GM12878 (cell line): ENCODE data around the gene WFIKKN1. TPM values are rescaled to one million over a fixed set of nuclear protein-coding genes. Genes with fewer than 3 reads are reported as not detected.

Experiments
- ATAC-seq: fragments of 200-7000 bp; cut with Tn5 transposase; 3 replicates; pipeline ENCODE4 v1.9.1; 2020; ENCODE audit warnings: mild to moderate bottlenecking, moderate library complexity
- BruUV-seq: library from RNA; stranded (reverse); fragments of 400-500 nt; replicated peaks from 2 replicates; lab custom pipeline; 2021; lab: Mats Ljungman, UMichigan
- CTCF ChIA-PET: fragments of 300-600 bp; sonication (Branson Sonifier 250); formaldehyde crosslinking; extraction: SDS; loops from one replicate; lab custom pipeline; 2021; ENCODE audit warnings: inconsistent platforms; lab: Yijun Ruan, JAX
- POLR2A ChIA-PET: fragments of 350-600 bp; formaldehyde crosslinking; extraction: SDS; loops from one replicate; lab custom pipeline; 2021; ENCODE audit warnings: inconsistent platforms; lab: Charles Lee
- RAD21 ChIA-PET: fragments of 300-600 bp; sonication (Branson Sonifier 250); formaldehyde crosslinking; loops from one replicate; lab custom pipeline; 2023; ENCODE audit warnings: antibody characterized with exemption; ENCODE audit not compliant: unreplicated experiment; lab: Charles Lee
- SMC1A ChIA-PET: fragments of 300-600 bp; sonication (Branson Sonifier 250); formaldehyde crosslinking; loops from one replicate; lab custom pipeline; 2023; ENCODE audit not compliant: unreplicated experiment, uncharacterized antibody; lab: Charles Lee
- DNase-seq: peaks from one replicate; pipeline ENCODE4 v3.0.0-alpha.2; 2011; ENCODE audit warnings: low read depth, low spot score
- FAIRE-seq: peaks from 3 replicates; lab custom pipeline; 2011; peaks lifted over from hg19 to GRCh38; lab: Jason Lieb, UNC
- H2AFZ ChIP-seq: 2 replicates; pipeline ENCODE4 v1.6.0; 2011; ENCODE audit warnings: low read depth, low read length, control low read depth; ENCODE audit not compliant: control insufficient read depth
- H3K27ac ChIP-seq: 2 replicates; pipeline ENCODE4 v1.5.1; 2011; ENCODE audit warnings: control low read depth; ENCODE audit not compliant: control insufficient read depth, insufficient read depth
- H3K27me3 ChIP-seq, 2 experiments: replicated peaks in 1 of 2; 2 replicates each; pipeline versions ENCODE4 v1.6.0 to v1.6.1; 2011; ENCODE audit warnings: low read length in 1 of 2; ENCODE audit not compliant: control insufficient read depth in 2 of 2, insufficient read depth in 2 of 2
- H3K36me3 ChIP-seq, 2 experiments: 2 replicates each; pipeline ENCODE4 v1.5.1; 2011; ENCODE audit warnings: low read length in 1 of 2; ENCODE audit not compliant: control insufficient read depth in 2 of 2, insufficient read depth in 2 of 2
- H3K4me1 ChIP-seq: 2 replicates; pipeline ENCODE4 v1.6.1; 2011; ENCODE audit warnings: mild to moderate bottlenecking, low read length, moderate library complexity, mixed read lengths; ENCODE audit not compliant: control insufficient read depth, insufficient read depth
- H3K4me2 ChIP-seq: 2 replicates; pipeline ENCODE4 v1.6.0; 2011; ENCODE audit warnings: control low read depth; ENCODE audit not compliant: control insufficient read depth, insufficient read depth
- H3K4me3 ChIP-seq: fragments of 200-600 bp; sonication (generic); 2 replicates; pipeline ENCODE4 v1.5.1; 2016
- H3K79me2 ChIP-seq: 2 replicates; pipeline ENCODE4 v1.6.0; 2011; ENCODE audit warnings: low read length; ENCODE audit not compliant: control insufficient read depth, insufficient read depth
- H3K9ac ChIP-seq: 2 replicates; pipeline ENCODE4 v1.8.0; 2011; ENCODE audit warnings: low read length, control low read depth, mixed read lengths; ENCODE audit not compliant: control insufficient read depth, insufficient read depth
- H3K9me3 ChIP-seq: replicated peaks from 3 replicates; pipeline ENCODE4 v1.5.1; 2011; ENCODE audit warnings: mild to moderate bottlenecking, low read length; ENCODE audit not compliant: control insufficient read depth, insufficient read depth
- H4K20me1 ChIP-seq: 2 replicates; pipeline ENCODE4 v1.6.0; 2011; ENCODE audit not compliant: control insufficient read depth, insufficient read depth
- CREB1 ChIP-seq: IDR thresholded peaks from 2 replicates; pipeline ENCODE4 v1.6.1; 2012; ENCODE audit warnings: low read depth, mild to moderate bottlenecking, inconsistent platforms
- FOS ChIP-seq: IDR thresholded peaks from 3 replicates; pipeline ENCODE4 v1.6.1; 2011; ENCODE audit warnings: borderline replicate concordance; ENCODE audit not compliant: insufficient read length; ENCODE audit errors: extremely low read depth
- HSF1 ChIP-seq: fragments of 150-350 bp; IDR thresholded peaks from 2 replicates; pipeline ENCODE4 v1.6.1; 2014; ENCODE audit warnings: mild to moderate bottlenecking, low read depth, low read length
- NBN ChIP-seq: fragments of 450-650 bp; IDR thresholded peaks from 2 replicates; pipeline ENCODE4 v1.6.1; 2016
- NR2C1 ChIP-seq: fragments of 450-650 bp; IDR thresholded peaks from 2 replicates; pipeline ENCODE4 v1.6.1; 2017; ENCODE audit warnings: antibody characterized with exemption, mild to moderate bottlenecking, moderate library complexity
- POLR2AphosphoS2 ChIP-seq: IDR thresholded peaks from 2 replicates; pipeline ENCODE4 v1.6.1; 2011; ENCODE audit warnings: low read depth, mild to moderate bottlenecking, low read length, improper control_type of control experiment, moderate library complexity
- SMAD1 ChIP-seq: fragments of 450-650 bp; IDR thresholded peaks from 2 replicates; pipeline ENCODE4 v1.6.1; 2018; ENCODE audit warnings: mild to moderate bottlenecking, low read depth; ENCODE audit not compliant: partially characterized antibody
- SMC3 ChIP-seq: IDR thresholded peaks from 2 replicates; pipeline ENCODE4 v1.6.1; 2011; ENCODE audit warnings: low read length, improper control_type of control experiment, borderline replicate concordance
- SREBF1 ChIP-seq: IDR thresholded peaks from 2 replicates; pipeline ENCODE4 v1.6.1; 2012; ENCODE audit warnings: mild to moderate bottlenecking, low read length
- STAT3 ChIP-seq: IDR thresholded peaks from 2 replicates; pipeline ENCODE4 v1.6.1; 2011; ENCODE audit warnings: low read depth, low read length, improper control_type of control experiment
- YY1 ChIP-seq: IDR thresholded peaks from 2 replicates; pipeline ENCODE4 v1.6.1; 2011; ENCODE audit warnings: low read depth, mild to moderate bottlenecking, low read length
- WGBS: methylation state at CpG from one replicate; pipeline ENCODE4 v1.1.6; 2016; ENCODE audit warnings: low lambda C conversion rate; ENCODE audit not compliant: insufficient replicate concordance, insufficient coverage; ENCODE audit errors: missing lambda C conversion rate; 5-methylcytosine and 5-hydroxymethylcytosine counted together
- in situ Hi-C: fragments of 300-500 bp; cut with MboI; formaldehyde crosslinking; loops from 9 replicates; pipeline ENCODE4 v1.14.3; 2018; ENCODE audit warnings: mixed read lengths
- intact Hi-C: fragments of 100-400 bp; cut with micrococcal nuclease; formaldehyde crosslinking; loops from one replicate; pipeline ENCODE4 v1.14.2; 2022; ENCODE audit not compliant: unreplicated experiment
- polyA plus RNA-seq, 11 experiments: library from polyadenylated mRNA; depleted of rRNA in 4 of 11; unstranded in 6 of 11; stranded (reverse) in 5 of 11; fragments of >200 nt; fragmentation: Nextera tagmentation in 4 of 11; fragmentation: Illumina TruSeq in 1 of 11; extraction: Ambion mirVana in 4 of 11; extraction: Trizol in 1 of 11; gene quantifications; 1 replicate in 1 of 11; 2 replicates in 10 of 11; pipeline versions ENCODE4 v1.2.1 to v1.2.3, GENCODE V29; 2011 to 2016; ENCODE audit warnings: inconsistent platforms in 2 of 11, missing spikeins in 2 of 11, low read depth in 1 of 11
- total RNA-seq, 4 experiments: library from RNA; depleted of rRNA in 3 of 4; stranded (reverse); fragments of >200 nt in 3 of 4; fragmentation: Illumina TruSeq in 1 of 4; extraction: Trizol in 1 of 4; gene quantifications; 2 replicates each; pipeline versions ENCODE4 v1.2.1 to v1.2.3, GENCODE V29; 2013 to 2021

The WFIKKN1 gene
- total and polyA plus RNA-seq, 10 of the 15 experiments (the other 5 are each of a cell fraction or from before 2014, with no cell fraction given): 0.01 to 0.41 (median 0.05) TPM; not detected in 2

GRCh38 chr16:603933-604332 is 26.9 kb upstream of the WFIKKN1 start:
- intact Hi-C loops (no loop called here), in situ Hi-C loops (no loop called here)
- Histone ChIP-seq H3K4me2 (no peak overlapping the region), H3K27me3 (no peaks in the 10 kb centered on the region), H3K4me1 (no peaks in the 10 kb centered on the region), H2AFZ (no peak overlapping the region), H3K27ac (no peak overlapping the region), H3K36me3 (peaks cover 0 to 4% of the 10 kb centered on the region in 2 experiments; a peak in 2 of 4 replicates), H3K79me2 (no peaks in the 10 kb centered on the region), H3K4me3 (no peak overlapping the region), H4K20me1 (no peaks in the 10 kb centered on the region), H3K9ac (no peak overlapping the region), H3K9me3 (peaks cover 3% of the 10 kb centered on the region; the same call in 1 of the 3 replicates)
- 70% methylated on average over 4 of the region's 5 CpGs for whole genome bisulfite sequencing
- ChIA-PET CTCF (no interaction called here), RAD21 (no interaction called here), SMC1A (no interaction called here), POLR2A (no interaction called here)
- FAIRE-seq (no peak), DNase-seq (no peak), ATAC-seq (no peak)
- BruUV-seq: no TSS peak
- TF ChIP-seq SREBF1 (no peak), HSF1 (no peak), STAT3 (no peak), SMAD1 (no peak), NR2C1 (no peak), YY1 (no peak), FOS (no peak), CREB1 (no peak), SMC3 (no peak), NBN (no peak), POLR2AphosphoS2 (no peak)
